Thoracic aorta (tissue), 2 donors: Measurements from ENCODE around the gene LAMP1. TPM values are rescaled to one million over a fixed set of nuclear protein-coding genes. Genes with fewer than 3 reads are reported as not detected.

Experiments used
- ATAC-seq: fragments of 150-250 bp; one replicate; pipeline ENCODE4 v1.8.0; 2017; ENCODE audit warnings: low read depth; ENCODE audit not compliant: insufficient number of reproducible peaks, low FRiP score
- DNase-seq: peaks from one replicate; pipeline ENCODE4 v3.0.0-alpha.2; 2020; ENCODE audit warnings: low spot score
- H3K27ac ChIP-seq, 2 donors: fragments of 200-600 bp; sonication (generic); 1 replicate in 1 of 2; 2 replicates in 1 of 2; pipeline ENCODE4 v1.5.1; 2016; ENCODE audit warnings: mild to moderate bottlenecking in 2 of 2, moderate library complexity in 2 of 2
- H3K27me3 ChIP-seq: fragments of 200-600 bp; sonication (generic); replicated peaks from 2 replicates; pipeline ENCODE4 v1.6.0; 2016; ENCODE audit warnings: mild to moderate bottlenecking; ENCODE audit not compliant: insufficient read depth
- H3K36me3 ChIP-seq: fragments of 200-600 bp; sonication (generic); one replicate; pipeline ENCODE4 v1.5.1; 2016
- H3K4me1 ChIP-seq, 2 donors: fragments of 200-600 bp; sonication (generic); 1 replicate in 1 of 2; 2 replicates in 1 of 2; pipeline versions ENCODE4 v1.5.1 to v1.6.0; 2016; ENCODE audit warnings: low read depth in 2 of 2, mild to moderate bottlenecking in 1 of 2; ENCODE audit not compliant: control insufficient read depth in 1 of 2
- H3K4me3 ChIP-seq: fragments of 200-600 bp; sonication (generic); 2 replicates; pipeline ENCODE4 v1.5.1; 2016; ENCODE audit warnings: mild to moderate bottlenecking
- H3K9me3 ChIP-seq: fragments of 200-600 bp; sonication (generic); 2 replicates; pipeline ENCODE4 v1.5.1; 2016
- CTCF ChIP-seq: fragments of 200-600 bp; sonication (generic); IDR thresholded peaks from one replicate; pipeline ENCODE4 v1.5.1; 2019; ENCODE audit warnings: antibody characterized with exemption
- total RNA-seq, 2 donors: library from RNA; depleted of rRNA; stranded (reverse); fragments of >200 nt; gene quantifications; one replicate each; pipeline versions ENCODE4 v1.1.0 to v1.2.3, GENCODE V29; 2016

The LAMP1 gene
- total RNA-seq, 2 donors from 2014 or later, result 145 to 210 TPM

- no peak for ATAC-seq
- Histone ChIP-seq H3K36me3 (peaks cover 14% of the 10 kb centered on the region), H3K4me3 (no peak overlapping the region), H3K27ac (no peak overlapping the region), H3K27me3 (no peaks in the 10 kb centered on the region), H3K9me3 (no peaks in the 10 kb centered on the region), H3K4me1 (no peaks in the 10 kb centered on the region)
- no peak for DNase-seq
- TF ChIP-seq CTCF, result no peak
These were observed 29.2 kb upstream of the LAMP1 start for GRCh38 chr13:113267642-113268405.

- no peak for TF ChIP-seq CTCF
- Histone ChIP-seq H3K4me1 (peaks cover 0 to 7% of the 10 kb centered on the region in 2 donors), H3K4me3 (no peak overlapping the region), H3K27me3 (no peaks in the 10 kb centered on the region), H3K9me3 (no peaks in the 10 kb centered on the region), H3K27ac (no peak overlapping the region), H3K36me3 (peaks cover 3% of the 10 kb centered on the region)
- DNase-seq, result no peak
- no peak for ATAC-seq
These were observed 25.0 kb upstream of the LAMP1 start for GRCh38 chr13:113272031-113272430.

- Histone ChIP-seq H3K4me3 (no peak overlapping the region), H3K36me3 (peaks cover 3% of the 10 kb centered on the region), H3K27ac (peak overlapping the region in 1 of 2 donors; percentile 36), H3K4me1 (peaks cover 0 to 7% of the 10 kb centered on the region in 2 donors), H3K9me3 (no peaks in the 10 kb centered on the region), H3K27me3 (no peaks in the 10 kb centered on the region)
- no peak for TF ChIP-seq CTCF
- no peak for ATAC-seq
- DNase-seq, result no peak
These were observed 24.3 kb upstream of the LAMP1 start for GRCh38 chr13:113272701-113273181.

- H3K4me3 ChIP-seq, result no peak overlapping the region
- H3K36me3 ChIP-seq, result peaks cover 3% of the 10 kb centered on the region
- DNase-seq (no peak), ATAC-seq (no peak)
- peaks cover 0 to 7% of the 10 kb centered on the region in 2 donors for H3K4me1 ChIP-seq
- no peaks in the 10 kb centered on the region for H3K27me3 ChIP-seq
- no peak for TF ChIP-seq CTCF
- no peaks in the 10 kb centered on the region for H3K9me3 ChIP-seq
- H3K27ac ChIP-seq, result peak overlapping the region in 1 of 2 donors; percentile 36
These were observed 23.7 kb upstream of the LAMP1 start for GRCh38 chr13:113273321-113273720.

GRCh38 chr13:113273851-113274590, 23.0 kb upstream of the LAMP1 start:
- H3K9me3 ChIP-seq, result no peaks in the 10 kb centered on the region
- peaks cover 2% of the 10 kb centered on the region for H3K36me3 ChIP-seq
- ATAC-seq (no peak), DNase-seq (no peak)
- no peaks in the 10 kb centered on the region for H3K27me3 ChIP-seq
- TF ChIP-seq CTCF, result no peak
- peaks cover 0 to 7% of the 10 kb centered on the region in 2 donors for H3K4me1 ChIP-seq
- H3K27ac ChIP-seq, result peak overlapping the region in 1 of 2 donors; percentile 36
- H3K4me3 ChIP-seq, result no peak overlapping the region
